Measurements from ENCODE around the gene INSL3. TPM values are rescaled to one million over a fixed set of nuclear protein-coding genes. Genes with fewer than 3 reads are reported as not detected.
A peak's percentile ranks its signal among the peaks of the same experiment; 100 is the strongest.

INSL3 gene
- total RNA-seq, 1 donor from 2014 or later = not detected

DNA sequence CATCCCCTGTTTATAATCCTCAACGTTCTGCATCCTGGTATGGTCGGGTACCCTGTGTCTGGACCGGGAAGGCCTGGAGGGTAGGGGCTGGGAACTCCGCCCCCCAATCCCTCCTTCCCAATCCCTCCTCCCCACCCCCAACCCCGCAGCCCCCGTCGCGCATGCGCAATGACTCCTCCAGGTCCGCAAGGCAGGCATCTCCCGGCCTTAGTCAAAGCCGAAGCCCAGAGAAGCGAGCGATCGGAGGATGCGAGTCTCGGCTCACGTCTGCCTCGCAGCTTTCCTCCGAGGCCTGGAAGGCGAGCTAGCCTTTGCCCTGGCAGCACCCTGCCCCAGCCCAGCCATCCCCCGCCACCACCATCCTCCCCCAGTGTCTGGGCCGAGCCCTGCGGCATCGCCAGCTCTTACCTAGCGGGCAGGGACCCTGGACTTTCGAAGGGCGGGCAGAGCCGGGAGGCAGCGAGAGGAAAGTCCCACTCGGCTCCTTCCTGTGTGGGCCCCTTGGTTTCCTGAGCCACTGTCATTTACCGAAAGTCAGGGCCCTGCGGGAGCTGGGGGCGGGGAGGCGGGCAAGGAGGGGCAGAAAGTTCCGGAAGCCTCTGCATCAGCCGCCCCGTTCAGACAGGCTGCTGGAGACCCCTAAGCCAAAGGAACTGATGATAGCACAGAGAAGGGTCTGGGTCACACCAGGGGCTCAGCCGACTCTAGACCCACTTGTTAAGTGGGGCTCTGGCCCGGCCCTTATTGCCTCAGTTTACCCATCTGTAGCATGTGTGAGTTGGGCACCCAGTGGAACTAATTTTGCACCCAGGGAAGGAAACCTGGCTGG lies 26.4 kb upstream of the INSL3 start, which contains the start of gene JAK3:
TSS of gene JAK3 (minus strand) at position 445 of the 829 bp plus-strand sequence. CDS start 3,565 bp downstream, outside the sequence.
- peak within 1 kb of the TSS; percentile 73 for H3K9ac ChIP-seq (ENCODE audit: low read length)
- peaks cover 5% of the 10 kb centered on the region for H3K27me3 Mint-ChIP-seq (ENCODE audit: low read depth, unreplicated experiment)
- peak within 1 kb of the TSS; percentile 77 for H2AFZ ChIP-seq (ENCODE audit: low read depth, low read length)
- H3K4me1 Mint-ChIP-seq (ENCODE audit: low read depth, unreplicated experiment) = peaks cover 6% of the 10 kb centered on the region
- DNase-seq (ENCODE audit: low read depth) (no peak), FAIRE-seq (no peak)
- H3K36me3 Mint-ChIP-seq (ENCODE audit: low read depth, unreplicated experiment) = peaks cover 3% of the 10 kb centered on the region
- no peak within 1 kb of the TSS for H3K27ac ChIP-seq (ENCODE audit: low read depth, low read length)
- no peak within 1 kb of the TSS for H3K27ac Mint-ChIP-seq (ENCODE audit: unreplicated experiment)
- H3K79me2 ChIP-seq (ENCODE audit: insufficient read depth, low read length) = no peaks in the 10 kb centered on the region
- no peaks in the 10 kb centered on the region for H3K27me3 ChIP-seq (ENCODE audit: insufficient read depth, low read length)
- peaks cover 11% of the 10 kb centered on the region for H3K4me1 ChIP-seq (ENCODE audit: insufficient read depth, low read length)
- H3K4me3 Mint-ChIP-seq (ENCODE audit: unreplicated experiment) = no peak within 1 kb of the TSS
- H3K36me3 ChIP-seq (ENCODE audit: insufficient read depth, low read length) = no peaks in the 10 kb centered on the region
- no peaks in the 10 kb centered on the region for H4K20me1 ChIP-seq (ENCODE audit: insufficient read depth, low read length)
- peak within 1 kb of the TSS; percentile 46 for H3K4me3 ChIP-seq (ENCODE audit: insufficient read depth, low read depth, low read length)
- no peaks in the 10 kb centered on the region for H3K9me3 Mint-ChIP-seq (ENCODE audit: unreplicated experiment)
- TF ChIP-seq EZH2 (IDR thresholded peaks at IDR 0.05; ENCODE audit: insufficient read depth, low read length) = no peak
- TF ChIP-seq, protein P1, sequence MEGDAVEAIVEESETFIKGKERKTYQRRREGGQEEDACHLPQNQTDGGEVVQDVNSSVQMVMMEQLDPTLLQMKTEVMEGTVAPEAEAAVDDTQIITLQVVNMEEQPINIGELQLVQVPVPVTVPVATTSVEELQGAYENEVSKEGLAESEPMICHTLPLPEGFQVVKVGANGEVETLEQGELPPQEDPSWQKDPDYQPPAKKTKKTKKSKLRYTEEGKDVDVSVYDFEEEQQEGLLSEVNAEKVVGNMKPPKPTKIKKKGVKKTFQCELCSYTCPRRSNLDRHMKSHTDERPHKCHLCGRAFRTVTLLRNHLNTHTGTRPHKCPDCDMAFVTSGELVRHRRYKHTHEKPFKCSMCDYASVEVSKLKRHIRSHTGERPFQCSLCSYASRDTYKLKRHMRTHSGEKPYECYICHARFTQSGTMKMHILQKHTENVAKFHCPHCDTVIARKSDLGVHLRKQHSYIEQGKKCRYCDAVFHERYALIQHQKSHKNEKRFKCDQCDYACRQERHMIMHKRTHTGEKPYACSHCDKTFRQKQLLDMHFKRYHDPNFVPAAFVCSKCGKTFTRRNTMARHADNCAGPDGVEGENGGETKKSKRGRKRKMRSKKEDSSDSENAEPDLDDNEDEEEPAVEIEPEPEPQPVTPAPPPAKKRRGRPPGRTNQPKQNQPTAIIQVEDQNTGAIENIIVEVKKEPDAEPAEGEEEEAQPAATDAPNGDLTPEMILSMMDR (IDR thresholded peaks at IDR 0.05; ENCODE audit: insufficient read depth, low read depth, low read length) = no peak
- no peaks in the 10 kb centered on the region for H3K9me3 ChIP-seq (ENCODE audit: insufficient read depth, low read depth, low read length)
- peak within 1 kb of the TSS; percentile 86 for H3K4me2 ChIP-seq (ENCODE audit: low read length)

GRCh38 chr19:17846146-17846545 lies 24.8 kb upstream of the INSL3 start:
- Mint-ChIP-seq H3K27me3 (ENCODE audit: low read depth, unreplicated experiment) (peaks cover 7% of the 10 kb centered on the region), H3K4me3 (ENCODE audit: unreplicated experiment) (no peak overlapping the region), H3K4me1 (ENCODE audit: low read depth, unreplicated experiment) (peaks cover 6% of the 10 kb centered on the region), H3K27ac (ENCODE audit: unreplicated experiment) (no peak overlapping the region), H3K9me3 (ENCODE audit: unreplicated experiment) (no peaks in the 10 kb centered on the region), H3K36me3 (ENCODE audit: low read depth, unreplicated experiment) (peaks cover 3% of the 10 kb centered on the region)
- Histone ChIP-seq H3K27me3 (ENCODE audit: insufficient read depth, low read length) (no peaks in the 10 kb centered on the region), H3K4me2 (ENCODE audit: low read length) (no peak overlapping the region), H3K4me1 (ENCODE audit: insufficient read depth, low read length) (peaks cover 11% of the 10 kb centered on the region), H3K79me2 (ENCODE audit: insufficient read depth, low read length) (no peaks in the 10 kb centered on the region), H3K9me3 (ENCODE audit: insufficient read depth, low read depth, low read length) (no peaks in the 10 kb centered on the region), H2AFZ (ENCODE audit: low read depth, low read length) (no peak overlapping the region), H3K9ac (ENCODE audit: low read length) (no peak overlapping the region), H3K27ac (ENCODE audit: low read depth, low read length) (no peak overlapping the region), H3K36me3 (ENCODE audit: insufficient read depth, low read length) (no peaks in the 10 kb centered on the region), H4K20me1 (ENCODE audit: insufficient read depth, low read length) (no peaks in the 10 kb centered on the region), H3K4me3 (ENCODE audit: insufficient read depth, low read depth, low read length) (no peak overlapping the region)
- no peak for TF ChIP-seq EZH2 (IDR thresholded peaks at IDR 0.05; ENCODE audit: insufficient read depth, low read length)
- TF ChIP-seq, protein P1 (IDR thresholded peaks at IDR 0.05; ENCODE audit: insufficient read depth, low read depth, low read length) = no peak
- DNase-seq (ENCODE audit: low read depth) = no peak
- FAIRE-seq = no peak

All from astrocyte (in vitro differentiated cells and primary cell).